ENCODE results near the gene RNF152.

DNA sequence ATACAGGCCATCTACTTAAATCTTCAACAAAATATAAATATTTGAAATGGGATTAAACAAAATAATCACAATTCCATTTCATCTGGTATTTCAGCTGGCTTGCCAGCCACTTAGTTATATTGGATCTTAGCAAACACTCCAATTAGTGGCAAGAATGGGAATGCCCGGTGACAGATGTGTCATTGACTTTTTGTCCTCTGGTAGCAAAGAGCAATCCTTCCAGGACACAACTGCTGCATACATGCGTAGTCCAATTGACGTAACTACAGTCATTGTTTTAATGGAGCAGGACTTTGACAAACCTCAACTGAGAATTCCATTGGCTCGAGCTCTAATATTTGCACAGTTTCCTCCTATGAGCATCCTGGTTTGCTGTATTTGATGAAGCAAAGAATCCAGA is 69.9 kb downstream of the RNF152 start:
- TF ChIP-seq, protein P1, sequence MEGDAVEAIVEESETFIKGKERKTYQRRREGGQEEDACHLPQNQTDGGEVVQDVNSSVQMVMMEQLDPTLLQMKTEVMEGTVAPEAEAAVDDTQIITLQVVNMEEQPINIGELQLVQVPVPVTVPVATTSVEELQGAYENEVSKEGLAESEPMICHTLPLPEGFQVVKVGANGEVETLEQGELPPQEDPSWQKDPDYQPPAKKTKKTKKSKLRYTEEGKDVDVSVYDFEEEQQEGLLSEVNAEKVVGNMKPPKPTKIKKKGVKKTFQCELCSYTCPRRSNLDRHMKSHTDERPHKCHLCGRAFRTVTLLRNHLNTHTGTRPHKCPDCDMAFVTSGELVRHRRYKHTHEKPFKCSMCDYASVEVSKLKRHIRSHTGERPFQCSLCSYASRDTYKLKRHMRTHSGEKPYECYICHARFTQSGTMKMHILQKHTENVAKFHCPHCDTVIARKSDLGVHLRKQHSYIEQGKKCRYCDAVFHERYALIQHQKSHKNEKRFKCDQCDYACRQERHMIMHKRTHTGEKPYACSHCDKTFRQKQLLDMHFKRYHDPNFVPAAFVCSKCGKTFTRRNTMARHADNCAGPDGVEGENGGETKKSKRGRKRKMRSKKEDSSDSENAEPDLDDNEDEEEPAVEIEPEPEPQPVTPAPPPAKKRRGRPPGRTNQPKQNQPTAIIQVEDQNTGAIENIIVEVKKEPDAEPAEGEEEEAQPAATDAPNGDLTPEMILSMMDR (IDR thresholded peaks at IDR 0.05), result no peak
- TF ChIP-seq POLR2A (IDR thresholded peaks at IDR 0.05), result no peak

Data from heart left ventricle (tissue), 13 donors.